Prostate gland (tissue), 2 donors: ENCODE measurements around the gene RILPL1.
"Not testable (repeated sequence)": the region's sequence is repeated elsewhere in the genome, so short reads cannot be mapped to it uniquely, and the experiment has no call there.

Experiments
- CTCF ChIP-seq, 4 experiments: fragments of 200-600 bp in 2 of 4; fragments of 450-650 bp in 2 of 4; sonication (generic) in 2 of 4; IDR thresholded peaks; 1 replicate in 3 of 4; 2 replicates in 1 of 4; pipeline ENCODE4 v1.5.1; 2016 to 2019; ENCODE audit warnings: antibody characterized with exemption in 4 of 4, mild to moderate bottlenecking in 2 of 4, moderate library complexity in 2 of 4
- POLR2A ChIP-seq: fragments of 450-650 bp; IDR thresholded peaks from one replicate; pipeline ENCODE4 v1.6.1; 2016; ENCODE audit warnings: antibody characterized with exemption, mild to moderate bottlenecking
- POLR2AphosphoS5 ChIP-seq: sonication (generic); formaldehyde crosslinking; IDR thresholded peaks from one replicate; pipeline ENCODE4 v1.6.1; 2017; ENCODE audit warnings: antibody characterized with exemption

GRCh38 chr12:123429101-123429500 lies 104.4 kb downstream of the RILPL1 start:
- not testable (repeated sequence) for TF ChIP-seq POLR2A; CTCF (IDR thresholded peaks at IDR 0.05); POLR2AphosphoS5
